Right lobe of liver (tissue), 6 donors: ENCODE data around the gene REG4. TPM values are rescaled to one million over a fixed set of nuclear protein-coding genes. Genes with fewer than 3 reads are reported as not detected.
"Not testable (repeated sequence)": the region's sequence is repeated elsewhere in the genome, so short reads cannot be mapped to it uniquely, and the experiment has no call there.

ENCODE experiments used
- ATAC-seq, 4 donors: fragments of 200-7000 bp; cut with Tn5 transposase; one replicate each; pipeline ENCODE4 v1.9.1; 2020; ENCODE audit warnings: mild to moderate bottlenecking in 4 of 4, moderate library complexity in 4 of 4
- DNase-seq, 3 donors: peaks; one replicate each; pipeline ENCODE4 v3.0.0-alpha.2; 2020
- H3K27ac ChIP-seq, 3 donors: fragments of 200-600 bp; one replicate each; pipeline ENCODE4 v1.8.0; 2022
- H3K27me3 ChIP-seq, 2 donors: fragments of 200-600 bp; one replicate each; pipeline ENCODE4 v1.8.0; 2022
- H3K36me3 ChIP-seq, 4 donors: fragments of 200-600 bp; sonication (generic) in 1 of 4; one replicate each; pipeline versions ENCODE4 v1.5.1 to v1.8.0; 2017 to 2022; ENCODE audit warnings: control low read depth in 1 of 4
- H3K4me1 ChIP-seq, 4 donors: fragments of 200-600 bp; sonication (generic) in 1 of 4; one replicate each; pipeline versions ENCODE4 v1.5.1 to v1.8.0; 2017 to 2022; ENCODE audit warnings: control low read depth in 1 of 4
- H3K4me3 ChIP-seq, 3 donors: fragments of 200-600 bp; one replicate each; pipeline ENCODE4 v1.8.0; 2022
- H3K9me3 ChIP-seq, 4 donors: fragments of 200-600 bp; sonication (generic) in 1 of 4; one replicate each; pipeline versions ENCODE4 v1.5.1 to v1.8.0; 2017 to 2022; ENCODE audit warnings: control low read depth in 1 of 4
- POLR2A ChIP-seq: fragments of 450-650 bp; IDR thresholded peaks from one replicate; pipeline ENCODE4 v1.6.1; 2017; ENCODE audit warnings: antibody characterized with exemption, mild to moderate bottlenecking
- WGBS: methylation state at CpG from one replicate; pipeline ENCODE4 v1.1.6; 2018; ENCODE audit warnings: low coverage, low lambda C conversion rate; ENCODE audit not compliant: insufficient coverage; ENCODE audit errors: missing lambda C conversion rate; 5-methylcytosine and 5-hydroxymethylcytosine counted together
- intact Hi-C, 2 donors: fragments of 100-400 bp; cut with DNase I; formaldehyde crosslinking; loops; one replicate each; pipeline versions ENCODE4 v1.11.2 to v1.14.1; 2022
- total RNA-seq, 6 experiments: library from RNA; depleted of rRNA in 2 of 6; stranded (reverse); fragments of >200 nt in 2 of 6; fragmentation: NEBNext Ultra II Directional in 3 of 6; extraction: Animal tissue kit (Norgen Biotek cat#: 25700) in 3 of 6; gene quantifications; one replicate each; pipeline versions ENCODE4 v1.1.0 to v1.2.4, GENCODE V29; 2016 to 2023
- TF ChIP-seq, protein P1 (sequence below), 4 donors: fragments of 200-600 bp in 3 of 4; fragments of 450-650 bp in 1 of 4; IDR thresholded peaks; one replicate each; pipeline versions ENCODE4 v1.5.1 to v1.8.0; 2016 to 2022; ENCODE audit warnings: antibody characterized with exemption in 4 of 4, mild to moderate bottlenecking in 2 of 4
- donor health status: DM: no; HTN: yes; CAD: no.
- donor health status: DM: no; HTN: no; CAD: no.
- donor health status: DM: no; HTN: no; CAD: no.
- donor health status: DM: no; HTN: yes; CAD: no.
- donor health status: DM: no; HTN: yes; CAD: no.

Gene REG4
- total RNA-seq, 6 experiments from 2014 or later: 0.20 TPM; not detected in 5

DNA sequence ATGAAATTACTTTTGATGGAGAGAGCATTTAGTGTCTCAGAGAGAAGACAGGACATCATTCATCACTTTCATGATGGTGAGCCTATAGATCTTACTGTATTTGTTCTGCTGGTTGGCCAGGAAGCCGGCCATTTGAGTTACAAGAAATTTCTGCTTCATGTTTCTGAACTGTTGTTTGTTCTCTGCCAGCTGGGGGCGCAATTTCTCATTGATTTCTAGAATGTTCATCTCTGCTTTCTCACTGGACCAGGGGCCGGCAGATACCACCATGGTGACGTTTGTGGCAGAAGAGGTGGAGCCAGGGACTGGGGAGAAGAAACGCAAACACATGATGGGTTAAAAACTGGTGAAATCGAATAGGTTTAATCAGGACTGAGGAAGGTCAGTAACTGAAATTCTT is 32.9 kb upstream of the REG4 start:
- TF ChIP-seq, protein P1, sequence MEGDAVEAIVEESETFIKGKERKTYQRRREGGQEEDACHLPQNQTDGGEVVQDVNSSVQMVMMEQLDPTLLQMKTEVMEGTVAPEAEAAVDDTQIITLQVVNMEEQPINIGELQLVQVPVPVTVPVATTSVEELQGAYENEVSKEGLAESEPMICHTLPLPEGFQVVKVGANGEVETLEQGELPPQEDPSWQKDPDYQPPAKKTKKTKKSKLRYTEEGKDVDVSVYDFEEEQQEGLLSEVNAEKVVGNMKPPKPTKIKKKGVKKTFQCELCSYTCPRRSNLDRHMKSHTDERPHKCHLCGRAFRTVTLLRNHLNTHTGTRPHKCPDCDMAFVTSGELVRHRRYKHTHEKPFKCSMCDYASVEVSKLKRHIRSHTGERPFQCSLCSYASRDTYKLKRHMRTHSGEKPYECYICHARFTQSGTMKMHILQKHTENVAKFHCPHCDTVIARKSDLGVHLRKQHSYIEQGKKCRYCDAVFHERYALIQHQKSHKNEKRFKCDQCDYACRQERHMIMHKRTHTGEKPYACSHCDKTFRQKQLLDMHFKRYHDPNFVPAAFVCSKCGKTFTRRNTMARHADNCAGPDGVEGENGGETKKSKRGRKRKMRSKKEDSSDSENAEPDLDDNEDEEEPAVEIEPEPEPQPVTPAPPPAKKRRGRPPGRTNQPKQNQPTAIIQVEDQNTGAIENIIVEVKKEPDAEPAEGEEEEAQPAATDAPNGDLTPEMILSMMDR (IDR thresholded peaks at IDR 0.05): peak in 1 of 4 donors; percentile 14
- H3K27ac ChIP-seq, H3K9me3 ChIP-seq, H3K36me3 ChIP-seq, H3K4me1 ChIP-seq, H3K27me3 ChIP-seq, intact Hi-C loops, H3K4me3 ChIP-seq, DNase-seq, ATAC-seq: not testable (repeated sequence)
- WGBS: 74% methylated on average over 6 of the region's 6 CpGs

DNA sequence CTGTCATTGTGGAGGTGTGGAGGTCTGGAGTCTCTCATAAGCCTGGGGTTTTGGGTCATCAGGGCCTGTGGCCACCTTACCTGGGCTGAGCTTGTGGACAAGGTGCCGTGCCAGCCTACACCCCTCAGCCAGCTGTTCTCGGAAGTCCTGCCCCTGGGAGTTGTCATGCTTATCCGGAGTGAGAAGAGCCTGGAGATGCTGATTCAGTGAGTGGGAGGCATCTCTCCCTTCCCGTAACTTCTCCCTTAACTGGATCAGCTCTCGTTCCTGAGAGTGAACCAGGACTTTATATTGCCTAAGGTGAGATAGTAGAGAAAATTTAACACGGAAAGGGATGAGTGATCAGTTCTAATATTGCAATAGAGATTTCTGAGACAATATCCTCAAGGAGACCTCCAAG is 30.0 kb upstream of the REG4 start:
- WGBS: 77% methylated on average over 4 of the region's 6 CpGs
- ATAC-seq (no peak), DNase-seq (no peak)
- no peaks in the 10 kb centered on the region for H3K36me3 ChIP-seq
- intact Hi-C loops: no loop called here
- no peak overlapping the region for H3K4me3 ChIP-seq
- H3K4me1 ChIP-seq: peaks cover 0 to 4% (median 0%) of the 10 kb centered on the region in 4 donors
- H3K27me3 ChIP-seq: no peaks in the 10 kb centered on the region
- TF ChIP-seq POLR2A: no peak
- TF ChIP-seq, protein P1 (IDR thresholded peaks at IDR 0.05): no peak
- no peak overlapping the region for H3K27ac ChIP-seq
- no peaks in the 10 kb centered on the region for H3K9me3 ChIP-seq

DNA sequence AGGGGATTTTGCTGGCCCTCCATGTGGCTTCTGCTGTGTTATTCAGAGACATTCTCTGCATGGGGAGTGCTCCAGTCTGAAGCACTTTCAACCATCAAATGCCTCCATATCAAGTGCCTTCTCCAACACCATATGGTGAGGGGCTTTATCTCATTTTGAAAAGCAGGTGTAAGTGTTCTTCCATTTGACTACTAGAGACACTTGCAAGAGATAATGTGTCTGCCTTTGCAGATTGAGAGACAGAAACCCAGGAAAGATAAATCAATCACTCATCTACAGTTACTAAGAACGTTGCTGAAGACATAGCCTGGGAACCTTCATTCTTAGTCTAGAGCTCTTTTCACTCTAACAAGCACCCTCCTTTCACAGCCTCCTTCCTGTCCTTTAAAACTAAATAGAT is 29.5 kb upstream of the REG4 start:
- ATAC-seq (no peak), DNase-seq (no peak)
- peaks cover 0 to 4% (median 0%) of the 10 kb centered on the region in 4 donors for H3K4me1 ChIP-seq
- intact Hi-C loops: no loop called here
- H3K9me3 ChIP-seq: no peaks in the 10 kb centered on the region
- H3K36me3 ChIP-seq: no peaks in the 10 kb centered on the region
- no peak overlapping the region for H3K4me3 ChIP-seq
- H3K27ac ChIP-seq: no peak overlapping the region
- no peaks in the 10 kb centered on the region for H3K27me3 ChIP-seq
- 67% methylated on average over 1 of the region's 1 CpG for WGBS
- TF ChIP-seq, protein P1 (IDR thresholded peaks at IDR 0.05): no peak
- TF ChIP-seq POLR2A: no peak

DNA sequence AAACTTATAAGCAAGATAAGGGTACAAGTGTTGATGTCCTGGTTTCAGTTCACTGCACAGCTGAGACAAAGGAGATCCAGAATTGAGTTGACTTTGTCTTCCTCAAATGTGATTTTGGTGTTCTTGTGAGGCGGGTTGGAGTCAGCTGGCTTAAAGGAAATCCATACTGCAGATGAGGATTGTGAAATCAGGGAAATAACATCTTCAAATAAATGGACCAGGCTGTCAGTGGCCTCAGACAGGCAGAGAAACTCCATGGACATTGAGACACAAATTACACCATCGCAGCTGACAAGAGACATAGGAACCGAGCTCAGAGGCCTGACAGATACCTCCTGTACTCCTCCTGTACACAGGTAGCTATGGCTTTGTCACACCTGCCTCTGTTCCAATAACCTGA is 27.0 kb upstream of the REG4 start:
- intact Hi-C loops: no loop called here
- Histone ChIP-seq H3K4me3 (no peak overlapping the region), H3K4me1 (no peaks in the 10 kb centered on the region), H3K9me3 (no peaks in the 10 kb centered on the region), H3K27ac (no peak overlapping the region), H3K27me3 (no peaks in the 10 kb centered on the region), H3K36me3 (no peaks in the 10 kb centered on the region)
- TF ChIP-seq, protein P1 (IDR thresholded peaks at IDR 0.05): no peak
- no peak for TF ChIP-seq POLR2A
- 10% methylated on average over 2 of the region's 3 CpGs for WGBS
- ATAC-seq (peak in 1 of 4 donors; percentile 67), DNase-seq (no peak)

DNA sequence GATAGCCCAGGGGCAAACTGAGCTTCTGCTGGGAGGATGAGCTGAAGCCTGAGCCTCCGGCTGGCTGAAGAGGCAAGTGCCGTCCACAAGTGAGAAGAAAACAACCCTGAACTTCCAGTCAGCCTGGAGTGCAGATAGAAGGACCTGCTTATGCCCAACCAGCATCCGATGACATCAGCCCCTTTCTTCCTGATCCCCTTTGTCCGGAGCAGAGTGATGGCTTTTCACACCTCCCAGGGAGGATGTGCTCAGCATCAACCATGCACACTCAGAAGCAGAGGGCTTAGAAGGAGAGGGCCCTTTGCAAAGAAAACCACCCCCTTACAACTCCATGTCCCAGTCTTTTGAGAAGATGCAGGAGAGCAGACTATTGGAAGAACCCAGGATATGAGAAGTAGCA is 23.7 kb upstream of the REG4 start:
- Histone ChIP-seq H3K9me3 (no peaks in the 10 kb centered on the region), H3K36me3 (no peaks in the 10 kb centered on the region), H3K4me3 (no peak overlapping the region), H3K27me3 (no peaks in the 10 kb centered on the region), H3K27ac (no peak overlapping the region), H3K4me1 (no peaks in the 10 kb centered on the region)
- WGBS: 80% methylated on average over 1 of the region's 4 CpGs
- intact Hi-C loops: no loop called here
- DNase-seq (no peak), ATAC-seq (no peak)
- no peak for TF ChIP-seq POLR2A
